WI38 (cell line): Measurements from ENCODE around the gene KCNJ10.

Experiments
- H3K4me3 ChIP-seq: 2 replicates; pipeline ENCODE4 v1.5.1; 2011; ENCODE audit warnings: low read depth, mild to moderate bottlenecking, control low read depth, low read length
- CTCF ChIP-seq: IDR thresholded peaks from 2 replicates; pipeline ENCODE4 v1.5.1; 2012; ENCODE audit warnings: low read depth, mild to moderate bottlenecking, control low read depth, low read length

The KCNJ10 gene

GRCh38 chr1:160064164-160064563 is 5.8 kb downstream of the KCNJ10 start:
- TF ChIP-seq CTCF: no peak

GRCh38 chr1:160063176-160063575 is 6.8 kb downstream of the KCNJ10 start:
- H3K4me3 ChIP-seq: no peak overlapping the region

More at GRCh38 chr1:160064164-160064563, 5.8 kb downstream of the KCNJ10 start:
- H3K4me3 ChIP-seq: no peak overlapping the region

GRCh38 chr1:160062230-160062532 is 7.8 kb downstream of the KCNJ10 start:
- TF ChIP-seq CTCF: no peak

More at GRCh38 chr1:160063176-160063575, 6.8 kb downstream of the KCNJ10 start:
- TF ChIP-seq CTCF: no peak

GRCh38 chr1:160061369-160062229 is 8.4 kb downstream of the KCNJ10 start:
- no peak for TF ChIP-seq CTCF
- no peak overlapping the region for H3K4me3 ChIP-seq

More at GRCh38 chr1:160062230-160062532, 7.8 kb downstream of the KCNJ10 start:
- H3K4me3 ChIP-seq: no peak overlapping the region

GRCh38 chr1:160058087-160058486 is 11.9 kb downstream of the KCNJ10 start:
- no peak overlapping the region for H3K4me3 ChIP-seq
- TF ChIP-seq CTCF: no peak

GRCh38 chr1:160056648-160057169 is 13.3 kb downstream of the KCNJ10 start:
- H3K4me3 ChIP-seq: no peak overlapping the region
- no peak for TF ChIP-seq CTCF
